ENCODE results near the gene C16orf74. TPM values are rescaled to one million over a fixed set of nuclear protein-coding genes. Genes with fewer than 3 reads are reported as not detected.

Gene C16orf74
- total RNA-seq, 1 donor from 2014 or later: 4.7 TPM

DNA sequence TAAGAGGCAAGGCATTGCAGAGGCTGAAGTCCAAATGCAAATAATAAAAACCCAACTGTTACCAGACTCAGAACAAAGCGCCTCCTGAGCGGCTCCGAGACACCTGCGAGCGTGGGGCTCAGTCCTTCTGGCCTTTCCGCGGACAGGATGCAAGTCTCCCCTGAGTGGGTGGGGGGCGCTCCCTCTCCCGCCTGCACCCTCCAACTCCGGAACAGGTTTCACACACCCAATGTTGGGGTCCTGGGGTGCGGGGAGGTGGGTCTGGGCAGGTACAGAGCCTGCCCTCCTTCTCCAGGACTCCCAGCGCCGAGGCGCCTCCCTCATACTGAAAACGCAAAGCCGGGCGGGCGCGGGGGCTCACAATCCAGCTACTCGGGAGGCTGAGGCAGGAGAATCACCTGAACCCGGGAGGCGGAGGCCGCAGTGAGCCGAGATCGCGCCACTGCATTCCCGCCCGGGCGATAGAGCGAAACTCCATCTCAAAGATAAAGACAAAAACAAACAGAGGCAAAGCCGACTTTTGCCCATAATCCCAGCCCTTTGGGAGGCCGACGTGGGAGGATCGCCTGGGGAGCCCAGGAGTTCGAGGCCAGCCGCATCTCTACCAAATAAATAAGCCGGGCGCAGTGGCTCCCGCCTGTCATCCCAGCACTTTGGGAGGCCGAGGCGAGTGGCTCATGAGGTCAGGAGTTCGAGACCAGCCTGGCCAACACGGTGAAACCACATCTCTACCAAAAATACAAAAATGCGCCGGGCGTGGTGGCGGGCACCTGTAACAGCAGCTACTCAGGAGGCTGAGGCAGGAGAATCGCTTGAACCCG is 63.0 kb downstream of the C16orf74 start:
- H3K27ac Mint-ChIP-seq (ENCODE audit: unreplicated experiment): no peak overlapping the region
- peak overlapping the region; percentile 70 for H3K4me3 Mint-ChIP-seq (ENCODE audit: unreplicated experiment)
- H3K36me3 Mint-ChIP-seq (ENCODE audit: low read depth, unreplicated experiment): no peaks in the 10 kb centered on the region
- H3K27me3 Mint-ChIP-seq (ENCODE audit: low read depth, unreplicated experiment): peaks cover 22% of the 10 kb centered on the region
- Histone ChIP-seq H3K4me1 (ENCODE audit: insufficient read depth, low read length) (peaks cover 4% of the 10 kb centered on the region), H2AFZ (ENCODE audit: low read depth, low read length) (peak overlapping the region; percentile 93), H3K9me3 (ENCODE audit: insufficient read depth, low read depth, low read length) (no peaks in the 10 kb centered on the region), H3K79me2 (ENCODE audit: insufficient read depth, low read length) (peaks cover 7% of the 10 kb centered on the region), H3K27me3 (ENCODE audit: insufficient read depth, low read length) (no peaks in the 10 kb centered on the region), H4K20me1 (ENCODE audit: insufficient read depth, low read length) (peaks cover 4% of the 10 kb centered on the region), H3K9ac (ENCODE audit: low read length) (peak overlapping the region; percentile 82), H3K4me3 (ENCODE audit: insufficient read depth, low read depth, low read length) (peak overlapping the region; percentile 80), H3K27ac (ENCODE audit: low read depth, low read length) (no peak overlapping the region), H3K4me2 (ENCODE audit: low read length) (peak overlapping the region; percentile 97), H3K36me3 (ENCODE audit: insufficient read depth, low read length) (no peaks in the 10 kb centered on the region)
- no peaks in the 10 kb centered on the region for H3K4me1 Mint-ChIP-seq (ENCODE audit: low read depth, unreplicated experiment)
- H3K9me3 Mint-ChIP-seq (ENCODE audit: unreplicated experiment): no peaks in the 10 kb centered on the region
- FAIRE-seq (no peak), DNase-seq (ENCODE audit: low read depth) (no peak)
- TF ChIP-seq EZH2 (IDR thresholded peaks at IDR 0.05; ENCODE audit: insufficient read depth, low read length): no peak
- TF ChIP-seq, protein P1, sequence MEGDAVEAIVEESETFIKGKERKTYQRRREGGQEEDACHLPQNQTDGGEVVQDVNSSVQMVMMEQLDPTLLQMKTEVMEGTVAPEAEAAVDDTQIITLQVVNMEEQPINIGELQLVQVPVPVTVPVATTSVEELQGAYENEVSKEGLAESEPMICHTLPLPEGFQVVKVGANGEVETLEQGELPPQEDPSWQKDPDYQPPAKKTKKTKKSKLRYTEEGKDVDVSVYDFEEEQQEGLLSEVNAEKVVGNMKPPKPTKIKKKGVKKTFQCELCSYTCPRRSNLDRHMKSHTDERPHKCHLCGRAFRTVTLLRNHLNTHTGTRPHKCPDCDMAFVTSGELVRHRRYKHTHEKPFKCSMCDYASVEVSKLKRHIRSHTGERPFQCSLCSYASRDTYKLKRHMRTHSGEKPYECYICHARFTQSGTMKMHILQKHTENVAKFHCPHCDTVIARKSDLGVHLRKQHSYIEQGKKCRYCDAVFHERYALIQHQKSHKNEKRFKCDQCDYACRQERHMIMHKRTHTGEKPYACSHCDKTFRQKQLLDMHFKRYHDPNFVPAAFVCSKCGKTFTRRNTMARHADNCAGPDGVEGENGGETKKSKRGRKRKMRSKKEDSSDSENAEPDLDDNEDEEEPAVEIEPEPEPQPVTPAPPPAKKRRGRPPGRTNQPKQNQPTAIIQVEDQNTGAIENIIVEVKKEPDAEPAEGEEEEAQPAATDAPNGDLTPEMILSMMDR (IDR thresholded peaks at IDR 0.05; ENCODE audit: insufficient read depth, low read depth, low read length): no peak

DNA sequence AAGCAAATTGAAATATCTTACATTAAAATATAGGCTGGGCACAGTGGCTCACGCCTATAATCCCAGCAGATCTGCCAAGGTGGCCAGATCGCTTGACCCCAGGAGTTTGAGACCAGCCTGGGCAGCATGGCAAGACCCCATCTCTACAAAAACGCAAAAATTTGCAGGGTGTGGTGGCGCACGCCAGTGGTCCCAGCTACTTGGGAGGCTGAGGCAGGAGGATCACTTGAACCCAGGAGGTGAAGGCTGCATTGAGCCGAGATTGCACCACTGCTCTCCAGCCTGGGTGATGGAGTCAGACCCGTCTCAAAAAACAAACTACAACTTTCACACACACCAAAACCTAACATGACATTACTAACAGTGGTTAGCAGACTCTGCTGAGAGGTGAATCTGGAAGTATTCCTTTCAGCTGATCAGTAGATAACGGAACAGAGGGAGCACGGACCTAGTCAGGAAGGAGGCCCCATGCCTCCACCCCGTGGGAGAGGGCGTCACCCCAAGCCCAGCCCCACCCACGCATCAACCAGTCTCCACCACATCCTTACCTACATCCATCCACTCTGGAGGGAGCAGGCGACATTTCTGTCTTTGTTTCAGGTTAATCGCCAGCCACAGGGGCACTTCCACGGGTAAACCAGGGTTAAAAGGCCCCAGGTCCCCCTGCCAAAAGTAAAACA is 63.8 kb downstream of the C16orf74 start:
- H3K27ac ChIP-seq (ENCODE audit: low read depth, low read length): no peak overlapping the region
- FAIRE-seq: no peak
- H3K9ac ChIP-seq (ENCODE audit: low read length): no peak overlapping the region
- H3K79me2 ChIP-seq (ENCODE audit: insufficient read depth, low read length): peaks cover 7% of the 10 kb centered on the region
- no peak overlapping the region for H2AFZ ChIP-seq (ENCODE audit: low read depth, low read length)
- peaks cover 4% of the 10 kb centered on the region for H3K4me1 ChIP-seq (ENCODE audit: insufficient read depth, low read length)
- H3K9me3 ChIP-seq (ENCODE audit: insufficient read depth, low read depth, low read length): no peaks in the 10 kb centered on the region
- Mint-ChIP-seq H3K27ac (ENCODE audit: unreplicated experiment) (no peak overlapping the region), H3K36me3 (ENCODE audit: low read depth, unreplicated experiment) (no peaks in the 10 kb centered on the region), H3K9me3 (ENCODE audit: unreplicated experiment) (no peaks in the 10 kb centered on the region), H3K4me1 (ENCODE audit: low read depth, unreplicated experiment) (no peaks in the 10 kb centered on the region), H3K4me3 (ENCODE audit: unreplicated experiment) (peak overlapping the region; percentile 45), H3K27me3 (ENCODE audit: low read depth, unreplicated experiment) (peaks cover 25% of the 10 kb centered on the region)
- peak overlapping the region; percentile 8 for H3K4me2 ChIP-seq (ENCODE audit: low read length)
- H4K20me1 ChIP-seq (ENCODE audit: insufficient read depth, low read length): peaks cover 4% of the 10 kb centered on the region
- DNase-seq (ENCODE audit: low read depth): no peak
- no peaks in the 10 kb centered on the region for H3K36me3 ChIP-seq (ENCODE audit: insufficient read depth, low read length)
- no peak overlapping the region for H3K4me3 ChIP-seq (ENCODE audit: insufficient read depth, low read depth, low read length)
- no peak for TF ChIP-seq EZH2 (IDR thresholded peaks at IDR 0.05; ENCODE audit: insufficient read depth, low read length)
- TF ChIP-seq, protein P1 (IDR thresholded peaks at IDR 0.05; ENCODE audit: insufficient read depth, low read depth, low read length): no peak
- no peaks in the 10 kb centered on the region for H3K27me3 ChIP-seq (ENCODE audit: insufficient read depth, low read length)
